GM18526 (cell line): ENCODE data around the gene NAT8.

Experiments
- POLR2A ChIP-seq: IDR thresholded peaks from 3 replicates; pipeline ENCODE4 v1.6.1; 2011; ENCODE audit not compliant: insufficient read length; ENCODE audit errors: extremely low read depth

Gene NAT8

DNA sequence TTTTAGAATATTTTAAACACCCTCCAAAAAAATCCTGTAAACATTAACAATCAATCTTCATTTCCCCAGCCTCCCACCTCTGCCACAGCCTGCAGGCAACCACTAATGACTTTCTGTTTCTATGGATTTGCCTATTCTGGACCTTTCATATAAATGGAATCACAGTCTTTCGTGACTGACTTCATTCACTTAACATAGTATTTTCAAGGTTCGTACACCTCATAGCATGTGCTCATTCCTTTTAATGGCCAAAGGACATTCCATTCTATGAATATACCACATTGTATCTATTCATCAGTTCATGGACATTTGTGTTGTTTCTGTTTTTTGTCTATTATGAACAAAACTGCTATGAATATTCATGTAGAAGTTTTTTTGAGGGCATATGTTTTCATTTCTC lies 48.5 kb downstream of the NAT8 start:
- TF ChIP-seq POLR2A = no peak
